ENCODE results near the gene RGS16. TPM values are rescaled to one million over a fixed set of nuclear protein-coding genes. Genes with fewer than 3 reads are reported as not detected.
A peak's percentile ranks its signal among the peaks of the same experiment; 100 is the strongest.

Gene RGS16
- total RNA-seq, 4 donors from 2014 or later, result 4.1 to 38.9 (median 12.1) TPM

DNA sequence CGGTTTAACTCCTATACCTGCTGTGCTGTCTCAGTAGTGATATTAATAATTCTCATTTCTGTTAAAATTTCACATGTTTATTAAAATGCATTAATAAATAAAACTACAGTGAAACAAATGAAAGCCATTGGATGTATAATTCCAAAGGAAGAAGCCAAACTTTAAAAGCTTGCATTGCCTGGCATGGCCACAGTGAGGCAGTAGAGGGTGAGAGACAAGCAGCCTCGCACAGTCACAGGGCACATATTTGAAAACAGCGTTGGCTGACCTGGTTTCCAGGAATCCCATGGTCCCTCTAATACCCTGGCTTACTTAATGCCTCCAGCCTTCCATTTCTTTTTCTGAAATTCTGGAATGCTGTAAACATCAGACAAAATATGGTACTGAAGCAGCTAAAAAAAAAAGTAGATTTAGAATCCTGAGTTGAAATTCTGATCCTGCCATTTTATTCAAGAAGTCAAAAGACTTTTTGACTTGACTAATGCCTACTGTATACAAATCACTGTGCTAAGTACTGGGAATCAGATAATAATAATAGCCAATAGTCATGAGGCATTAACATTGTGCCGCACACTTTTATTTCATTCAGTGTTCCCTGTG lies 8.4 kb downstream of the RGS16 start:
- DNase-seq (ENCODE audit: low spot score) (peak; percentile 71), ATAC-seq (ENCODE audit: low FRiP score) (peak; percentile 69)
- TF ChIP-seq, protein P1, sequence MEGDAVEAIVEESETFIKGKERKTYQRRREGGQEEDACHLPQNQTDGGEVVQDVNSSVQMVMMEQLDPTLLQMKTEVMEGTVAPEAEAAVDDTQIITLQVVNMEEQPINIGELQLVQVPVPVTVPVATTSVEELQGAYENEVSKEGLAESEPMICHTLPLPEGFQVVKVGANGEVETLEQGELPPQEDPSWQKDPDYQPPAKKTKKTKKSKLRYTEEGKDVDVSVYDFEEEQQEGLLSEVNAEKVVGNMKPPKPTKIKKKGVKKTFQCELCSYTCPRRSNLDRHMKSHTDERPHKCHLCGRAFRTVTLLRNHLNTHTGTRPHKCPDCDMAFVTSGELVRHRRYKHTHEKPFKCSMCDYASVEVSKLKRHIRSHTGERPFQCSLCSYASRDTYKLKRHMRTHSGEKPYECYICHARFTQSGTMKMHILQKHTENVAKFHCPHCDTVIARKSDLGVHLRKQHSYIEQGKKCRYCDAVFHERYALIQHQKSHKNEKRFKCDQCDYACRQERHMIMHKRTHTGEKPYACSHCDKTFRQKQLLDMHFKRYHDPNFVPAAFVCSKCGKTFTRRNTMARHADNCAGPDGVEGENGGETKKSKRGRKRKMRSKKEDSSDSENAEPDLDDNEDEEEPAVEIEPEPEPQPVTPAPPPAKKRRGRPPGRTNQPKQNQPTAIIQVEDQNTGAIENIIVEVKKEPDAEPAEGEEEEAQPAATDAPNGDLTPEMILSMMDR (IDR thresholded peaks at IDR 0.05), result peak in 1 of 3 donors; percentile 5

DNA sequence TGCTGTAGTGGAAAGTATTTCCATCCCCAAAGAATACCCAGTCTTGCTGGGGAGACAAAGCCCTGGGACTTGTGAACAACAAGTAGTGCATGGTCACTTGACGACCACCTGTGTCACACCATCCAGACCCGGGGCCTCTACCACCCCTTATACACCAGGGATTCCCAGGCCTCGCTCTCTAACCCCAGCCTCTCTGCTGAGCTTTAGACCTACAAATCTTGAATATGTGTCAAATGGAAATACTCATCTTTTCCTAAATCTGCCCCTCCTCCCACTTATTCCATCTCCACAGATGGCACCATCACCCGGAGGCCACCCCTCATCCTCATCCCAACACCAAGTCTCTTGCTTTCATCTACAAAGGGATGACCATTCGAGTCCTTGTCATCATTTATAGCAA lies 14.3 kb downstream of the RGS16 start:
- DNase-seq (ENCODE audit: low spot score) (no peak), ATAC-seq (ENCODE audit: low FRiP score) (no peak)
- TF ChIP-seq, protein P1 (IDR thresholded peaks at IDR 0.05), result no peak

DNA sequence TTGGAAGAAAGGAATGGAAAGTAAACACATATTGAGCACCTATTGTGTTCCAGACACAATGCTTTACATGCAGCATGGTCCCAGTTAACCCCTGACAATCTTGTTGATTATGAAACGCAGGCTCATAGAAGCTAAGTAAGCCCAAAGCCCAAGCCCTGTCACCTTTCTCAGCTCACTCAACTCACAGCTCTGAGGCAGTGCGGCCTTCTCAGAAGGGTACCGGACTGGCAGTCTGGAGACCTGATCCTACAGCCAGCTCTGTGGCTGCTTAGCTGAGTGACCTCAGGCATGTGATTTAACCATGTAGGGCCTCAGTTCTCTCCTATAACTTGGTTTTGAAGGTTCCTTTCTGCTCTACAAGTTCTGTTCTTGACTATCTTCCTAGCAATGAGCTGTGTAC lies 14.7 kb downstream of the RGS16 start:
- ATAC-seq (ENCODE audit: low FRiP score) (no peak), DNase-seq (ENCODE audit: low spot score) (no peak)
- TF ChIP-seq, protein P1 (IDR thresholded peaks at IDR 0.05), result no peak

DNA sequence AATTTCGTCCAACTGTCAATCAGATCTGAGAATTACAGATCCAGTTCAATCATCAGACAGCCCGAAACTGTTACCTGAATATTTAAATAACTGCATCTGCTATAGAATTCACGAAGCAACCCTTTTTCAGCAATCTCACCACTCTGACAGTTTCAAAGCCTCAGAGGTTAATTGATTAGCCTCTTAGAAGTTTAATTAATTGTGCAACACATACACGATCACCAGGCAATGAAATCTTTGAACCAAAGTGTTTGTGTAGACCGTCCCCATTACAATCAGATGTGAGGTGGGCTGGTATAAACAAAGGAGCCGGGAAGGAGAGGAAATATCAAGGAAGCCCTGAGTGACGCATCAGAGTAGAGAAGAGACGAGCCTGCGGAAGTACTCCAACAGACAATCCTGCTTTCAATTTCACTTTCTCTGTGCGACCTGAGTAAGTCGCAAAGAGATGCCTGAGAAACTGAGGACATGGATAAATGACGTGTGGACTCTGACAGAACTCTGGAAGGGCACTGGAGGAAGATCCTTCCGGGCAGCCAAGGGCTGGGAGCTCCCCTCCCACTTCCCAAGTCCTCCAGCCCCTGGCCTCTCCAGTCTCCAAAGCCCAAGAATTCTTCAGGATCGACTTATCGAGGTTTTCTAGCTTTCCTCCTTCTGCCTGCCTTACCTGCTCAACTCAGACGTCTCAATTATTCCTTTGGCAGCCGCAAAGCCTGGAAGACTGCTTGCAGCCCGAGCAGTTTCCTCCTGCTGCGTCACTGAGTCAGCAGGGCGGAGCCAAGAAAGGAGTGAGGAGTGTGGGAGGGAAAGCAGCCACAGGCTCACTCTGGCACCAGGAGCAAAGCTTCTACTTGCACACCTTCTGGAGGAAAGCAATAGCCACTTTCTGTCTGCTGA lies 15.4 kb downstream of the RGS16 start, which contains the start of gene RNASEL:
Gene RNASEL, minus strand, starts transcription at position 757 of the 897 bp plus-strand sequence. CDS start 2,450 bp downstream, outside the sequence.
- DNase-seq (ENCODE audit: low spot score), result peak; percentile 51
- peak; percentile 94 for ATAC-seq (ENCODE audit: low FRiP score)
- TF ChIP-seq, protein P1 (IDR thresholded peaks at IDR 0.05), result no peak

DNA sequence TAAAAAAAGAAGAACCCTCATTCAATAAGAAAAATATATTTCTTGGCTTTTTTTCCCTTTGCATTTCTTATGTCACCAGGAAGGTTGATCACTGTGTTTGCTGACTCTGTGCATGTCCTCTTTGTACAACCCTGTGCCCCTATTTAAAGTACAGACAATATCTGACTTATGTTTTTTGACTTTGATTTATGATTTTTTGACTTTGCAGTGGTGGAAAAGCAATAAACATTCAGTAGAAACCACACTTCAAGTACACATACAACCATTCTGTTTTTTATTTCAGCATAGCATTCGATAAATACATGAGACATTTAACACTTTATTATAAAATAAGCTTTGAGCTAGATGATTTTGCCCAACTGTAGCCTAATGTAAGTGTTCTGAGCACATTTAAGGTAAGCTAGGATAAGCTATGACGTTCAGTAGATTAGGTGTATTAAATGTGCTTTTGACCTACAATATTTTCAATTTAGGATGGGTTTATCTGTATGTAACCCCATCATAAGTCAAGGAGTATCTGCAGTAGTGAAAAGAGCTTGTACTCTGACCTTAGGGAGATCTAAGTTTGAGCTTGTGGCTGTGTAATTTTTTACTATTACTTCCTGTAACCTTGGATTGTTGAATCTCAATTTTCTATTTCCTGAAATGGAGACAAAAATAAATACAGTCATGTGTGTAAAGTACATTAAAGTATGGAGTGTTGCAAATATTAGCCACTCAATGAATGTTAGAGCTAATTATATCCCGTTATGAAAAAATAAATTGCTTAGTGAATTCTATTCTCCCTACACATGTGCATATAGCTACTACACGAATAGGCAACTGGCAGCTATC lies 16.3 kb downstream of the RGS16 start:
- ATAC-seq (ENCODE audit: low FRiP score), result no peak
- no peak for DNase-seq (ENCODE audit: low spot score)
- TF ChIP-seq, protein P1 (IDR thresholded peaks at IDR 0.05), result no peak

DNA sequence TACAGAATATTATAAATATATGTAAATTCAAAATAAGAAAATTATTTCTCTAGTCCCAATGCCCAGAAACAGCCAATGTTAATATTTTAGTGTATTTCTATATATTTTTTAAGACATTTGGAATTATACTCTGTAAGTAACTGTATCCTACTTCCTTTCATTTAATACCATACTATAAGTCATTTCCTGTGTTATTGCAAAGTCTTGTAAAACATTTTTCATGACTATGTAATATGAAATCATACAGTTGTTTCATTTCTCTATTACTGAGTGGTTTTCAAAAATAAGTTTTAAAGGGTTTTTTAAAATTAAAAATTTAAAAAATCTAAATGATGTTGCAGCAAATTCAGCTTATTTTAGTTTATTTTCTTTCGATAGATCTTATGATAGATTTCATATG lies 17.1 kb downstream of the RGS16 start:
- DNase-seq (ENCODE audit: low spot score) (no peak), ATAC-seq (ENCODE audit: low FRiP score) (no peak)
- TF ChIP-seq, protein P1 (IDR thresholded peaks at IDR 0.05), result no peak

All from omental fat pad (tissue), 4 donors.